GM21717 (cell line): ENCODE data around the gene BRD3.
A peak's percentile ranks its signal among the peaks of the same experiment; 100 is the strongest.

Experiments used
- ATAC-seq: cut with Tn5 transposase; IDR thresholded peaks from one replicate; pipeline ENCODE4 v1.9.1; 2021; ENCODE audit warnings: mild to moderate bottlenecking, moderate library complexity; ENCODE audit not compliant: unreplicated experiment

Gene BRD3

GRCh38 chr9:134066913-134067851, 644 bp downstream of the BRD3 start:
- peak; percentile 16 for ATAC-seq

GRCh38 chr9:134066526-134066912, 1.3 kb downstream of the BRD3 start:
- ATAC-seq = no peak

GRCh38 chr9:134065612-134066419, 2.0 kb downstream of the BRD3 start:
- no peak for ATAC-seq

- no peak for ATAC-seq
Observed at GRCh38 chr9:134064711-134065110, 3.1 kb downstream of the BRD3 start.

GRCh38 chr9:134063571-134064450, 4.0 kb downstream of the BRD3 start:
- ATAC-seq = no peak

- no peak for ATAC-seq
Observed at GRCh38 chr9:134063088-134063570, 4.7 kb downstream of the BRD3 start.

- no peak for ATAC-seq
Observed at GRCh38 chr9:134062461-134063087, 5.3 kb downstream of the BRD3 start.

- ATAC-seq = no peak
Observed at GRCh38 chr9:134061688-134062371, 6.0 kb downstream of the BRD3 start.

GRCh38 chr9:134061019-134061687, 6.7 kb downstream of the BRD3 start:
- no peak for ATAC-seq

- ATAC-seq = no peak
Observed at GRCh38 chr9:134060546-134060945, 7.3 kb downstream of the BRD3 start.

GRCh38 chr9:134059661-134060395, 8.0 kb downstream of the BRD3 start:
- peak; percentile 78 for ATAC-seq

GRCh38 chr9:134059188-134059641, 8.6 kb downstream of the BRD3 start:
- no peak for ATAC-seq

- no peak for ATAC-seq
Observed at GRCh38 chr9:134058716-134059115, 9.1 kb downstream of the BRD3 start.

GRCh38 chr9:134057751-134058701, 9.8 kb downstream of the BRD3 start:
- no peak for ATAC-seq

- no peak for ATAC-seq
Observed at GRCh38 chr9:134057307-134057657, 10.5 kb downstream of the BRD3 start.

- no peak for ATAC-seq
Observed at GRCh38 chr9:134056483-134057306, 11.1 kb downstream of the BRD3 start.
